PC-3 (cell line): ENCODE results near the gene UGT1A7. TPM values are rescaled to one million over a fixed set of nuclear protein-coding genes. Genes with fewer than 3 reads are reported as not detected.

ENCODE experiments used
- ATAC-seq: fragments of 200-7000 bp; cut with Tn5 transposase; 2 replicates; pipeline ENCODE4 v1.9.1; 2020; ENCODE audit warnings: mild to moderate bottlenecking, moderate library complexity
- BruUV-seq: library from RNA; stranded (reverse); fragments of 400-500 nt; replicated peaks from 2 replicates; lab custom pipeline; 2021; lab: Mats Ljungman, UMichigan
- CTCF ChIA-PET: fragments of 300-600 bp; sonication (Branson Sonifier 250); formaldehyde crosslinking; loops from one replicate; lab custom pipeline; 2022; ENCODE audit warnings: antibody characterized with exemption; lab: Charles Lee
- POLR2A ChIA-PET: fragments of 300-600 bp; sonication (Branson Sonifier 250); formaldehyde crosslinking; loops from one replicate; lab custom pipeline; 2022; ENCODE audit warnings: antibody characterized with exemption; ENCODE audit not compliant: unreplicated experiment; lab: Charles Lee
- DNase-seq: peaks from one replicate; pipeline ENCODE4 v3.0.0-alpha.2; 2015
- H2AFZ ChIP-seq: fragments of 300-600 bp; sonication (generic); 2 replicates; pipeline ENCODE4 v1.6.0; 2016; ENCODE audit warnings: antibody characterized with exemption, low read length
- H3F3A ChIP-seq: fragments of 300-600 bp; sonication (generic); one replicate; pipeline ENCODE4 v1.6.0; 2017; ENCODE audit warnings: antibody characterized with exemption, low read length, control low read depth, mild to moderate bottlenecking; ENCODE audit not compliant: unreplicated experiment
- H3K27ac ChIP-seq: fragments of 300-600 bp; sonication (generic); 2 replicates; pipeline ENCODE4 v1.5.1; 2016; ENCODE audit warnings: mild to moderate bottlenecking, low read length
- H3K27me3 ChIP-seq: fragments of 300-600 bp; sonication (generic); 2 replicates; pipeline ENCODE4 v1.6.1; 2016; ENCODE audit warnings: low read length, mixed read lengths
- H3K36me3 ChIP-seq: fragments of 300-600 bp; sonication (generic); 2 replicates; pipeline ENCODE4 v1.6.1; 2016; ENCODE audit warnings: low read depth, mixed run types, low read length, mixed read lengths
- H3K4me1 ChIP-seq: fragments of 300-600 bp; sonication (generic); 2 replicates; pipeline ENCODE4 v1.5.1; 2016; ENCODE audit warnings: low read length; ENCODE audit not compliant: insufficient read depth
- H3K4me2 ChIP-seq: fragments of 300-600 bp; sonication (generic); 2 replicates; pipeline ENCODE4 v1.6.0; 2016; ENCODE audit warnings: low read length
- H3K4me3 ChIP-seq: fragments of 300-600 bp; sonication (generic); 2 replicates; pipeline ENCODE4 v1.5.1; 2016; ENCODE audit warnings: mild to moderate bottlenecking, low read length, mixed read lengths
- H3K79me2 ChIP-seq: fragments of 300-600 bp; sonication (generic); 2 replicates; pipeline ENCODE4 v1.6.1; 2017; ENCODE audit warnings: low read length, mixed read lengths
- H3K9ac ChIP-seq: fragments of 300-600 bp; sonication (generic); 2 replicates; pipeline ENCODE4 v1.6.0; 2016; ENCODE audit warnings: mild to moderate bottlenecking, low read length
- H3K9me2 ChIP-seq: fragments of 300-600 bp; sonication (generic); replicated peaks from 2 replicates; pipeline ENCODE4 v1.6.1; 2016; ENCODE audit warnings: mixed run types, low read length, mixed read lengths
- H3K9me3 ChIP-seq: fragments of 300-600 bp; sonication (generic); 2 replicates; pipeline ENCODE4 v1.6.1; 2016; ENCODE audit warnings: low read length, mixed read lengths
- H4K20me1 ChIP-seq: fragments of 300-600 bp; sonication (generic); 2 replicates; pipeline ENCODE4 v1.6.1; 2016; ENCODE audit warnings: low read length, mixed read lengths
- CTCF ChIP-seq: fragments of 300-600 bp; sonication (generic); conservative IDR thresholded peaks from 2 replicates; pipeline ENCODE4 v1.5.1; 2017; ENCODE audit warnings: antibody characterized with exemption, low read depth, mild to moderate bottlenecking, low read length
- EZH2 ChIP-seq: fragments of 300-600 bp; sonication (generic); IDR thresholded peaks from one replicate; pipeline ENCODE4 v1.6.1; 2017; ENCODE audit warnings: antibody characterized with exemption, mild to moderate bottlenecking, low read length; ENCODE audit not compliant: unreplicated experiment
- EZH2phosphoT487 ChIP-seq: fragments of 300-600 bp; sonication (generic); IDR thresholded peaks from 2 replicates; pipeline ENCODE4 v1.6.1; 2018; ENCODE audit warnings: mild to moderate bottlenecking, antibody characterized with exemption, low read length, borderline replicate concordance
- intact Hi-C: fragments of 100-400 bp; cut with micrococcal nuclease; formaldehyde crosslinking; loops from 2 replicates; pipeline ENCODE4 v1.9.0; 2023
- total RNA-seq: library from RNA; depleted of rRNA; stranded (reverse); fragments of >200 nt; gene quantifications from 2 replicates; pipeline ENCODE4 v1.2.3, GENCODE V29; 2014

The UGT1A7 gene
- total RNA-seq, 1 experiment from 2014 or later, result not detected

- H3F3A ChIP-seq, result no peaks in the 10 kb centered on the region
- no peak for ATAC-seq
- no peaks in the 10 kb centered on the region for H3K9me2 ChIP-seq
- H3K9ac ChIP-seq, result no peak overlapping the region
- no peaks in the 10 kb centered on the region for H3K9me3 ChIP-seq
- H3K4me1 ChIP-seq, result peaks cover 10% of the 10 kb centered on the region
- POLR2A ChIA-PET, result no interaction called here
- H3K4me2 ChIP-seq, result no peak overlapping the region
- intact Hi-C loops, result no loop called here
- TF ChIP-seq EZH2, result no peak
- TF ChIP-seq CTCF, result no peak
- no peak for TF ChIP-seq EZH2phosphoT487
- H3K36me3 ChIP-seq, result no peaks in the 10 kb centered on the region
- H3K79me2 ChIP-seq, result no peaks in the 10 kb centered on the region
- no peak overlapping the region for H3K27ac ChIP-seq
- H3K27me3 ChIP-seq, result no peaks in the 10 kb centered on the region
- CTCF ChIA-PET, result no interaction called here
- no peak overlapping the region for H2AFZ ChIP-seq
- H3K4me3 ChIP-seq, result no peak overlapping the region
- no TSS peak for BruUV-seq
- DNase-seq, result no peak
- H4K20me1 ChIP-seq, result no peaks in the 10 kb centered on the region
Measured at GRCh38 chr2:233698740-233699139, 17.0 kb downstream of the UGT1A7 start.

GRCh38 chr2:233699424-233700027 lies 17.8 kb downstream of the UGT1A7 start:
- POLR2A ChIA-PET, result no interaction called here
- H3K9ac ChIP-seq, result peak overlapping the region; percentile 55
- BruUV-seq, result TSS peak; percentile 46

More at GRCh38 chr2:233699424-233700027, 17.8 kb downstream of the UGT1A7 start:
- no peaks in the 10 kb centered on the region for H3F3A ChIP-seq
- CTCF ChIA-PET, result no interaction called here
- peaks cover 10% of the 10 kb centered on the region for H3K4me1 ChIP-seq
- peak overlapping the region; percentile 91 for H3K27ac ChIP-seq
- no peaks in the 10 kb centered on the region for H3K9me3 ChIP-seq
- intact Hi-C loops, result no loop called here
- no peaks in the 10 kb centered on the region for H3K27me3 ChIP-seq
- ATAC-seq (no peak), DNase-seq (no peak)
- no peak overlapping the region for H3K4me2 ChIP-seq
- no peaks in the 10 kb centered on the region for H3K79me2 ChIP-seq
- H4K20me1 ChIP-seq, result no peaks in the 10 kb centered on the region
- peak overlapping the region; percentile 64 for H2AFZ ChIP-seq
- no peak for TF ChIP-seq EZH2
- no peak for TF ChIP-seq EZH2phosphoT487
- TF ChIP-seq CTCF, result no peak
- H3K36me3 ChIP-seq, result no peaks in the 10 kb centered on the region
- no peaks in the 10 kb centered on the region for H3K9me2 ChIP-seq
- no peak overlapping the region for H3K4me3 ChIP-seq
